Prostate gland (tissue), 2 donors: Measurements from ENCODE around the gene FEN1. TPM values are rescaled to one million over a fixed set of nuclear protein-coding genes. Genes with fewer than 3 reads are reported as not detected.

Source experiments
- DNase-seq: peaks from one replicate; pipeline ENCODE4 v3.0.0-alpha.2; 2019; ENCODE audit warnings: low spot score
- H3K27ac ChIP-seq, 2 donors: fragments of 200-600 bp; sonication (generic); 2 replicates each; pipeline ENCODE4 v1.5.1; 2017 to 2019
- H3K27me3 ChIP-seq: fragments of 200-600 bp; sonication (generic); replicated peaks from 2 replicates; pipeline ENCODE4 v1.5.1; 2019; ENCODE audit not compliant: insufficient read depth
- H3K36me3 ChIP-seq, 2 donors: fragments of 200-600 bp; sonication (generic); 1 replicate in 1 of 2; 2 replicates in 1 of 2; pipeline versions ENCODE4 v1.5.1 to v1.8.1; 2017 to 2019
- H3K4me1 ChIP-seq: fragments of 200-600 bp; sonication (generic); replicated peaks from 2 replicates; pipeline ENCODE4 v1.5.1; 2019
- H3K4me3 ChIP-seq, 2 donors: fragments of 200-600 bp; sonication (generic); 2 replicates each; pipeline ENCODE4 v1.5.1; 2017 to 2019
- H3K9me3 ChIP-seq: fragments of 200-600 bp; sonication (generic); 2 replicates; pipeline ENCODE4 v1.5.1; 2017
- CTCF ChIP-seq, 4 experiments: fragments of 200-600 bp in 2 of 4; fragments of 450-650 bp in 2 of 4; sonication (generic) in 2 of 4; IDR thresholded peaks; 1 replicate in 3 of 4; 2 replicates in 1 of 4; pipeline ENCODE4 v1.5.1; 2016 to 2019; ENCODE audit warnings: antibody characterized with exemption in 4 of 4, mild to moderate bottlenecking in 2 of 4, moderate library complexity in 2 of 4
- POLR2A ChIP-seq: fragments of 450-650 bp; IDR thresholded peaks from one replicate; pipeline ENCODE4 v1.6.1; 2016; ENCODE audit warnings: antibody characterized with exemption, mild to moderate bottlenecking
- POLR2AphosphoS5 ChIP-seq: sonication (generic); formaldehyde crosslinking; IDR thresholded peaks from one replicate; pipeline ENCODE4 v1.6.1; 2017; ENCODE audit warnings: antibody characterized with exemption
- WGBS: methylation state at CpG from one replicate; pipeline ENCODE4 v1.1.5; 2018; 5-methylcytosine and 5-hydroxymethylcytosine counted together
- intact Hi-C: fragments of 100-400 bp; cut with DNase I; formaldehyde crosslinking; loops from one replicate; pipeline ENCODE4 v1.14.2; 2022
- total RNA-seq, 2 donors: library from RNA; depleted of rRNA; stranded (reverse); fragments of >200 nt; gene quantifications; one replicate each; pipeline ENCODE4 v1.1.0, GENCODE V29; 2016

The FEN1 gene
- total RNA-seq, 2 donors from 2014 or later, result 12.8 to 18.4 TPM

GRCh38 chr11:61768376-61769076, 24.2 kb upstream of the FEN1 start:
- no peaks in the 10 kb centered on the region for H3K9me3 ChIP-seq
- no peaks in the 10 kb centered on the region for H3K27me3 ChIP-seq
- H3K36me3 ChIP-seq, result no peaks in the 10 kb centered on the region
- intact Hi-C loops, result no loop called here
- 71% methylated on average over 11 of the region's 11 CpGs for WGBS
- H3K27ac ChIP-seq, result no peak overlapping the region
- DNase-seq, result no peak
- no peak for TF ChIP-seq CTCF (IDR thresholded peaks at IDR 0.05)
- TF ChIP-seq POLR2AphosphoS5, result no peak
- TF ChIP-seq POLR2A, result no peak
- no peaks in the 10 kb centered on the region for H3K4me1 ChIP-seq
- no peak overlapping the region for H3K4me3 ChIP-seq

GRCh38 chr11:61769169-61769920, 23.4 kb upstream of the FEN1 start:
- H3K4me1 ChIP-seq, result no peaks in the 10 kb centered on the region
- TF ChIP-seq POLR2A (no peak), POLR2AphosphoS5 (no peak), CTCF (IDR thresholded peaks at IDR 0.05) (no peak)
- no peaks in the 10 kb centered on the region for H3K27me3 ChIP-seq
- no peak overlapping the region for H3K27ac ChIP-seq
- WGBS, result 63% methylated on average over 33 of the region's 33 CpGs
- H3K4me3 ChIP-seq, result no peak overlapping the region
- intact Hi-C loops, result no loop called here
- DNase-seq, result no peak
- H3K36me3 ChIP-seq, result no peaks in the 10 kb centered on the region
- no peaks in the 10 kb centered on the region for H3K9me3 ChIP-seq

GRCh38 chr11:61769946-61770683, 22.6 kb upstream of the FEN1 start:
- intact Hi-C loops, result no loop called here
- H3K27ac ChIP-seq, result no peak overlapping the region
- 84% methylated on average over 19 of the region's 20 CpGs for WGBS

GRCh38 chr11:61771195-61771894, 21.4 kb upstream of the FEN1 start:
- H3K27ac ChIP-seq, result no peak overlapping the region
- H3K4me3 ChIP-seq, result no peak overlapping the region
- H3K27me3 ChIP-seq, result no peaks in the 10 kb centered on the region
- TF ChIP-seq POLR2A (no peak), POLR2AphosphoS5 (no peak), CTCF (IDR thresholded peaks at IDR 0.05) (no peak)
- H3K36me3 ChIP-seq, result no peaks in the 10 kb centered on the region
- DNase-seq, result no peak
- no peaks in the 10 kb centered on the region for H3K4me1 ChIP-seq
- WGBS, result 91% methylated on average over 15 of the region's 15 CpGs
- intact Hi-C loops, result no loop called here
- no peaks in the 10 kb centered on the region for H3K9me3 ChIP-seq

More at GRCh38 chr11:61769946-61770683, 22.6 kb upstream of the FEN1 start:
- Histone ChIP-seq H3K4me1 (no peaks in the 10 kb centered on the region), H3K36me3 (no peaks in the 10 kb centered on the region), H3K27me3 (no peaks in the 10 kb centered on the region), H3K4me3 (no peak overlapping the region), H3K9me3 (no peaks in the 10 kb centered on the region)
- no peak for DNase-seq
- TF ChIP-seq POLR2AphosphoS5 (no peak), CTCF (IDR thresholded peaks at IDR 0.05) (no peak), POLR2A (no peak)
